Osteoblast (primary cell): Measurements from ENCODE around the gene IDUA. TPM values are rescaled to one million over a fixed set of nuclear protein-coding genes. Genes with fewer than 3 reads are reported as not detected.
A peak's percentile ranks its signal among the peaks of the same experiment; 100 is the strongest.

Experiments
- DNase-seq: peaks from one replicate; pipeline ENCODE4 v3.0.0; 2011; ENCODE audit warnings: low spot score, mixed read lengths; ENCODE audit not compliant: insufficient read length; ENCODE audit errors: missing footprints
- H2AFZ ChIP-seq: 2 replicates; pipeline ENCODE4 v1.6.0; 2011; ENCODE audit warnings: mild to moderate bottlenecking, low read length
- H3K27ac ChIP-seq: 2 replicates; pipeline ENCODE4 v1.5.1; 2011; ENCODE audit warnings: mild to moderate bottlenecking, low read depth, low read length, moderate library complexity
- H3K27me3 ChIP-seq: 2 replicates; pipeline ENCODE4 v1.6.0; 2012; ENCODE audit warnings: mild to moderate bottlenecking, control low read depth, inconsistent platforms, low read length, moderate library complexity; ENCODE audit not compliant: insufficient read depth
- H3K36me3 ChIP-seq: 2 replicates; pipeline ENCODE4 v1.5.1; 2011; ENCODE audit warnings: mild to moderate bottlenecking, low read length, control low read depth, moderate library complexity; ENCODE audit not compliant: insufficient read depth
- H3K4me1 ChIP-seq: 2 replicates; pipeline ENCODE4 v1.5.1; 2011; ENCODE audit warnings: mild to moderate bottlenecking, low read length, control low read depth, moderate library complexity; ENCODE audit not compliant: insufficient read depth
- H3K4me2 ChIP-seq: 2 replicates; pipeline ENCODE4 v1.6.0; 2011; ENCODE audit warnings: mild to moderate bottlenecking, low read length; ENCODE audit not compliant: insufficient read depth
- H3K4me3 ChIP-seq: fragments of 200-600 bp; sonication (generic); 3 replicates; pipeline ENCODE4 v1.5.1; 2012; ENCODE audit warnings: mild to moderate bottlenecking, low read length, inconsistent platforms; ENCODE audit not compliant: insufficient read depth
- H3K79me2 ChIP-seq: 2 replicates; pipeline ENCODE4 v1.6.0; 2012; ENCODE audit warnings: mild to moderate bottlenecking, low read length, control low read depth, inconsistent platforms; ENCODE audit not compliant: insufficient read depth
- H3K9me3 ChIP-seq: 2 replicates; pipeline ENCODE4 v1.5.1; 2011; ENCODE audit warnings: low read depth, low read length, control low read depth
- H4K20me1 ChIP-seq: 2 replicates; pipeline ENCODE4 v1.6.0; 2012; ENCODE audit warnings: mild to moderate bottlenecking, low read length, control low read depth; ENCODE audit not compliant: insufficient read depth
- total RNA-seq: library from RNA; depleted of rRNA; stranded (reverse); fragments of >200 nt; gene quantifications from 2 replicates; pipeline ENCODE4 v1.2.3, GENCODE V29; 2012
- TF ChIP-seq, protein P1 (sequence below): IDR thresholded peaks from 2 replicates; pipeline ENCODE4 v1.5.1; 2011; ENCODE audit warnings: mild to moderate bottlenecking, low read depth, low read length, moderate library complexity; ENCODE audit errors: extremely low read depth

The IDUA gene
- total RNA-seq, 1 donor = 26.4 TPM

DNA sequence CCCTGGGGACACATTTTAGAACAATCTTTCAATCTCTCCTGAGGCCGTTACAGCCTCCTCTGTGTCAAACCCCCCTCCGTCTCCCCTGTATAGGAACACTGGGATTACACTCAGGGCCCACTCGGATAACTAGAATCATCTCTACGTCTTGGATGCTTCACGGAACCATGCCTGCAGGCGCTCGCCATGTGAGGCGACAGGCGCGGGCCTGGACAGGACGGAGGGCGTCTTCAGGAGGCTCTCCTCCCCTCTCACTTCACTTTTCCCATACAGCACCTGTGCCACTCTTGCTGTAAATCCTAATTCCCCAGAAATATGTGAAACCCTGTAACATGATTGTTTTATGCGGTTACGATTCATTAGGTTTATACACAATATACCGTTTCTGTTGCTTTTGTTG, 4.0 kb upstream of the IDUA start:
- H3K9me3 ChIP-seq = no peaks in the 10 kb centered on the region
- H3K27ac ChIP-seq = no peak overlapping the region
- H4K20me1 ChIP-seq = peaks cover 3% of the 10 kb centered on the region
- H3K4me1 ChIP-seq = peaks cover 26% of the 10 kb centered on the region
- no peak for DNase-seq
- TF ChIP-seq, protein P1, sequence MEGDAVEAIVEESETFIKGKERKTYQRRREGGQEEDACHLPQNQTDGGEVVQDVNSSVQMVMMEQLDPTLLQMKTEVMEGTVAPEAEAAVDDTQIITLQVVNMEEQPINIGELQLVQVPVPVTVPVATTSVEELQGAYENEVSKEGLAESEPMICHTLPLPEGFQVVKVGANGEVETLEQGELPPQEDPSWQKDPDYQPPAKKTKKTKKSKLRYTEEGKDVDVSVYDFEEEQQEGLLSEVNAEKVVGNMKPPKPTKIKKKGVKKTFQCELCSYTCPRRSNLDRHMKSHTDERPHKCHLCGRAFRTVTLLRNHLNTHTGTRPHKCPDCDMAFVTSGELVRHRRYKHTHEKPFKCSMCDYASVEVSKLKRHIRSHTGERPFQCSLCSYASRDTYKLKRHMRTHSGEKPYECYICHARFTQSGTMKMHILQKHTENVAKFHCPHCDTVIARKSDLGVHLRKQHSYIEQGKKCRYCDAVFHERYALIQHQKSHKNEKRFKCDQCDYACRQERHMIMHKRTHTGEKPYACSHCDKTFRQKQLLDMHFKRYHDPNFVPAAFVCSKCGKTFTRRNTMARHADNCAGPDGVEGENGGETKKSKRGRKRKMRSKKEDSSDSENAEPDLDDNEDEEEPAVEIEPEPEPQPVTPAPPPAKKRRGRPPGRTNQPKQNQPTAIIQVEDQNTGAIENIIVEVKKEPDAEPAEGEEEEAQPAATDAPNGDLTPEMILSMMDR = no peak
- H3K27me3 ChIP-seq = no peaks in the 10 kb centered on the region
- H3K4me2 ChIP-seq = no peak overlapping the region
- H3K4me3 ChIP-seq = no peak overlapping the region
- no peak overlapping the region for H2AFZ ChIP-seq
- no peaks in the 10 kb centered on the region for H3K36me3 ChIP-seq
- peaks cover 4% of the 10 kb centered on the region for H3K79me2 ChIP-seq

DNA sequence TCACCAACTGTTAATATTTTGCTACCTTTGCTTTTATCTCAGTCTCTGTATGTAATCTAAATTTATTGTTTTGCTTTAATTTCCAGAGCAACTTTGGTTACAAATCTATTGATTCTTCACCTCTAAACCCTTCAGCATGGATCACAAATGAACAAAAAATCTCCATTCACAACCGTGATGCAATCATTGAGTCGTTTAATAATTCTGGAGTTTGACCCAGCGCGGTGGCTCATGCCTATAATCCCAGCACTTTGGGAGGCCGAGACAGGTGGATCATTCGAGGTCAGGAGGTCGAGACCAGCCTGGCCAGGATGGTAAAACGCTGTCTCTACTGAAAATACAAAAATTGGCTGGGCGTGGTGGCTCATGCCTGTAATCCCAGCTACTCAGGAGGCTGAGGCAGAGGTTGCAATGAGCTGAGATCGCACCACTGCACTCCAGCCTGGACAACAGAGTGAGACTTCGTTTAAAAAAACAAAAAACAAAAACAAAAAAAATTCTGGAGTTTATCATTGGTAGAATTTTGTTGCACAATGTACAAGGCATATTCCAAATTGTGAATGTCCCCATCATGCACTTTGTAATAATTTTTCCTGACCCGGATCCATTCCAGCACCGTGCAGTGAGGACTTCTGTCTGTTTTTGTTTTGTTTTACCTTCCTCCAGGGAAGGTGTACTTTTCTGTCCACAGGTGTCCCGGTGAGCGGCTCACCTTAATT, 2.3 kb upstream of the IDUA start:
- H3K4me2 ChIP-seq = peak overlapping the region; percentile 96
- no peak overlapping the region for H3K27ac ChIP-seq
- TF ChIP-seq, protein P1 = no peak
- H2AFZ ChIP-seq = peak overlapping the region; percentile 76
- no peaks in the 10 kb centered on the region for H3K36me3 ChIP-seq
- H3K27me3 ChIP-seq = no peaks in the 10 kb centered on the region
- H3K79me2 ChIP-seq = peaks cover 9% of the 10 kb centered on the region
- DNase-seq = no peak
- H3K4me3 ChIP-seq = peak overlapping the region; percentile 63
- peaks cover 14% of the 10 kb centered on the region for H4K20me1 ChIP-seq
- H3K4me1 ChIP-seq = peaks cover 24% of the 10 kb centered on the region
- H3K9me3 ChIP-seq = no peaks in the 10 kb centered on the region

DNA sequence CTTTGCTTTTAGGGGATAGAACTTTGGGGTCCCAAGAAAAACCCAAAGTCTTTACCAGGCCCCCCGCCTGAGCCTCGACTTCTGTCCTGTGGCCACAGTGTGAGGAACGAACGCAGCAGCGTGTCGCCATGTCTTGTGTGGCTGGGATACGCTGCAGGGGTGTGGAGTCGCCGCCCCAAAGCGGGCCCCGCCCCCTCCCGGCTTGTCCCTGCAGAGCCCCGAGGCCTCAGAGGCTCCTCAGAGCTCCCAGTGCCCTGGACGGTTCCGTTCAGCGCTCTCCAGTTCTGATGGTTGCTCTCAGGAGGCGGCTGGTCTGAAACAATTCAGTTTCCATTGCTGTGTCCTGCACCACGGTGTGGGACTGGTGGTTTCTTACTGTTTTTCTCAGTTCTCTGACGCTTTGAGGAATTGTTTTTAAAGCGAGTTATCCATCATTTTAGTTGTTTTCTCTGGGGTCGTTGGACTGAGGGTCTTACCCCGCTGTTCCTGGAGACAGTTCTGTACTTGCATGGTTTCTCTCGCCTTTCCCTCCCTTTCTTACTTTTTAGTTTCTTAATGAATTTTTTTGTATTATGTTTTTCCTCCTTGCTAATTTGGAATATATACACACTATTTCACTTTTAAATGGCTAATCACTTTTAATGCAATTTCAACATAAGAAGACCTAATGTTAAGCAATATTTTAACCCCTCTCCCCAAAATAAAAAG, 1.6 kb upstream of the IDUA start:
- TF ChIP-seq, protein P1 = no peak

DNA sequence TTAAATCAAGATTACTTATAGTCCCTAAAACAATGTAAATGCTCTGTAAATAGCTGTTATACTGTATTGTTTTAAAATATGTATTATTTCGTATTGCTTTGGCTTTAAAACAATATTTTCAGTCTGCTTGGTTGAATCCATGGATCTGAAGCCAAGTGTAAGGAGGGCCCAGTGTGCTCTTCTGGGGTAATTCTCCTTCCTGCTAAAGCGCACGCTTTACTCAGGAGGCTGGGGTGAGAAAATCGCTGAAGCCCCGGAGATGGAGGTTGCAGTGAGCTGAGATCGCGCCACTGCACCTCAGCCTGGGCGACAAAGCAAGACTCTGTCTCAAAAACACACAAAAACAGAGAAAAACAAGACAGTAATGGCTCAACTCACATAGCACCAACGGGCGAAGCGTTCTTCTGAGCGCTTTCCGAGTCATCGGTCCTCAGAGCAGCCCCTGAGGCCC, 391 bp upstream of the IDUA start:
- no peak for DNase-seq
- TF ChIP-seq, protein P1 = no peak

More for the DNA sequence above, 1.6 kb upstream of the IDUA start:
- H3K27ac ChIP-seq = no peak overlapping the region
- DNase-seq = peak; percentile 99
- no peaks in the 10 kb centered on the region for H3K36me3 ChIP-seq
- peaks cover 9% of the 10 kb centered on the region for H3K79me2 ChIP-seq
- peaks cover 18% of the 10 kb centered on the region for H4K20me1 ChIP-seq
- no peaks in the 10 kb centered on the region for H3K27me3 ChIP-seq
- H3K4me3 ChIP-seq = peak overlapping the region; percentile 63
- peaks cover 23% of the 10 kb centered on the region for H3K4me1 ChIP-seq
- H3K4me2 ChIP-seq = peak overlapping the region; percentile 96
- H2AFZ ChIP-seq = peak overlapping the region; percentile 76
- no peaks in the 10 kb centered on the region for H3K9me3 ChIP-seq

More for the DNA sequence above, 391 bp upstream of the IDUA start:
- H3K36me3 ChIP-seq = no peaks in the 10 kb centered on the region
- H4K20me1 ChIP-seq = peaks cover 18% of the 10 kb centered on the region
- peak overlapping the region; percentile 96 for H3K4me2 ChIP-seq
- H3K27me3 ChIP-seq = no peaks in the 10 kb centered on the region
- H3K27ac ChIP-seq = peak overlapping the region; percentile 63
- peak overlapping the region; percentile 97 for H2AFZ ChIP-seq
- H3K4me3 ChIP-seq = peak overlapping the region; percentile 84
- H3K79me2 ChIP-seq = peaks cover 9% of the 10 kb centered on the region
- H3K9me3 ChIP-seq = no peaks in the 10 kb centered on the region
- peaks cover 23% of the 10 kb centered on the region for H3K4me1 ChIP-seq
